Measurements from ENCODE around the gene PLLP. TPM values are rescaled to one million over a fixed set of nuclear protein-coding genes. Genes with fewer than 3 reads are reported as not detected.

The PLLP gene
- total RNA-seq, 1 experiment from 2014 or later, result 3.1 TPM

- Histone ChIP-seq H3K9ac (ENCODE audit: low read length) (no peak overlapping the region), H3K9me2 (ENCODE audit: insufficient read depth) (no peaks in the 10 kb centered on the region), H3K27ac (ENCODE audit: low read depth, low read length) (no peak overlapping the region), H3K4me2 (ENCODE audit: low read length) (no peak overlapping the region), H3K79me2 (ENCODE audit: insufficient read depth, low read length) (no peaks in the 10 kb centered on the region), H3K36me3 (ENCODE audit: control insufficient read depth in 1 of 2, insufficient read depth in 2 of 2, low read length in 2 of 2) (no peaks in the 10 kb centered on the region), H3K4me1 (ENCODE audit: control insufficient read depth in 1 of 2, insufficient read depth in 2 of 2, low read length in 2 of 2) (peaks cover 4 to 5% of the 10 kb centered on the region in 2 experiments; a peak in 2 of 4 replicates), H3K27me3 (ENCODE audit: insufficient read depth, low read length) (no peaks in the 10 kb centered on the region), H4K20me1 (ENCODE audit: insufficient read depth) (no peaks in the 10 kb centered on the region), H2AFZ (ENCODE audit: low read depth, low read length, poor library complexity, severe bottlenecking) (no peak overlapping the region), H3K9me3 (ENCODE audit: control insufficient read depth in 1 of 2, insufficient read depth in 1 of 2, low read depth in 1 of 2, low read length in 2 of 2) (no peaks in the 10 kb centered on the region), H3K4me3 (replicated peaks in 1 of 2; ENCODE audit: low read depth in 1 of 2, low read length in 2 of 2) (no peak overlapping the region)
- intact Hi-C loops (cut with micrococcal nuclease), result loop anchor here (10.0 kb wide), 1 partner anchor 105 kb away; the partner anchor contains the start of genes PSME3IP1 and RSPRY1
- ChIA-PET RAD21 (ENCODE audit: low non-redundant PET in 1 of 2, low total read pairs in 2 of 2, uncharacterized antibody in 2 of 2, unreplicated experiment in 2 of 2) (no interaction called here), POLR2A (no interaction called here), CTCF (interaction anchor here (1.0 kb wide), 1 partner anchor 10 kb away, joined by 3 read pairs; no protein-coding TSS in a partner anchor)
- no TSS peak for BruUV-seq (replicated peaks)
- ATAC-seq (no peak), DNase-seq (ENCODE audit: low read depth, low spot score) (no peak)
- TF ChIP-seq SRF (IDR thresholded peaks at IDR 0.05; ENCODE audit: low read depth), result no peak
- no peak for TF ChIP-seq CEBPB (IDR thresholded peaks at IDR 0.05; ENCODE audit: low read depth)
- no peak for TF ChIP-seq RAD21 (IDR thresholded peaks at IDR 0.05; ENCODE audit: low read depth)
- TF ChIP-seq, protein P1, sequence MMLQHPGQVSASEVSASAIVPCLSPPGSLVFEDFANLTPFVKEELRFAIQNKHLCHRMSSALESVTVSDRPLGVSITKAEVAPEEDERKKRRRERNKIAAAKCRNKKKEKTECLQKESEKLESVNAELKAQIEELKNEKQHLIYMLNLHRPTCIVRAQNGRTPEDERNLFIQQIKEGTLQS (IDR thresholded peaks at IDR 0.05), result no peak
- TF ChIP-seq FOSL1 (IDR thresholded peaks at IDR 0.05; ENCODE audit: low read depth), result no peak
- TF ChIP-seq TCF7L2 (IDR thresholded peaks at IDR 0.05; ENCODE audit: borderline replicate concordance, extremely low read depth, insufficient read depth, insufficient read length), result no peak
- TF ChIP-seq POLR2A (IDR thresholded peaks at IDR 0.05; ENCODE audit: borderline replicate concordance, extremely low read depth, insufficient read depth, insufficient read length), result no peak
- no peak for TF ChIP-seq ZBTB33 (IDR thresholded peaks at IDR 0.05; ENCODE audit: extremely low read depth, insufficient replicate concordance, low read length)
- no peak for TF ChIP-seq ZNF274 (IDR thresholded peaks at IDR 0.05; ENCODE audit: low read depth, low read length)
- no peak for TF ChIP-seq EZH2 (IDR thresholded peaks at IDR 0.05)
- TF ChIP-seq ELF1 (IDR thresholded peaks at IDR 0.05; ENCODE audit: borderline replicate concordance, low read depth), result no peak
- no peak for TF ChIP-seq EZH2phosphoT487 (IDR thresholded peaks at IDR 0.05; ENCODE audit: borderline replicate concordance)
Measured at GRCh38 chr16:57289391-57290257, 5.2 kb upstream of the PLLP start.
